ENCODE results near the gene RGPD8. TPM values are rescaled to one million over a fixed set of nuclear protein-coding genes. Genes with fewer than 3 reads are reported as not detected.

The RGPD8 gene
- total and polyA plus RNA-seq, 7 donors: 1.2 to 8.1 (median 5.8) TPM; not detected in 1

DNA sequence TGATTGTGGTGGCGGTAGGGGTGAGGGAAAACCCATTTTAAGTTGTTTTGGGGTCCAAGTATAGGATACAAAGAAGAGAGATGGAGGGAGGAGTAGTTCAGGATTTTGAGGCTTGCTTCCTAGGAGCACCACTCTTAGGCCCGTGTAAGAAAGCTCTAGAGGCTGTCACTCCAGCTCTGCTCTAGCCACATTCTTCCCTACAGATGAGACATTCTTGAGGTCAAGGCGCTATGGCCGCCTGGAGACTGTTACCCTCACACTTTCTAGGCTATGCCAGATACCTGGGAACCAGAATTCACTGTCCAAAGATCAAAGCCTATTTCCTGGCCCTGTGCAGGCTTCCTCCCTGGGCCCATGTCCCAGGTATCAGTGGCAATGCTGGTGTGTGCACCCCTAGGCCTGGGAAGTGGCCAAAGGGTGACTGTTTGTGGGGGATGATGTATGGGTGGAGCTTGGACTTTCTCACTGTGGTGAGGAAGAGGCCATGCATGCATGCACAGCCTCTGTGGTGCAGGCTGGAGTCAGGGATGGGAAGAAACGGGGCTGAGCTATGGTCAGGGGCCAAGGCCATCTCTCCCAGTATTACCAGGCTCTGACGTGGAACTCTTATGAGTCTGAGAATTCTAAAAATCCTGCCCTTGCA, 41.5 kb upstream of the RGPD8 start:
- Histone ChIP-seq H3K36me3 (ENCODE audit: insufficient read depth in 1 of 2, low read depth in 1 of 2) (no peaks in the 10 kb centered on the region), H3K4me1 (no peaks in the 10 kb centered on the region), H3K27me3 (ENCODE audit: insufficient read depth in 3 of 3, low read length in 2 of 3) (no peaks in the 10 kb centered on the region), H3K27ac (no peak overlapping the region), H3K9me3 (no peaks in the 10 kb centered on the region), H3K4me3 (no peak overlapping the region)
- 70 to 79% (median 74%) methylated on average over 6 of the region's 6 CpGs for WGBS, 3 donors
- no peak for ATAC-seq
- intact Hi-C loops (cut with DNase I): no loop called here
- TF ChIP-seq, protein P1, sequence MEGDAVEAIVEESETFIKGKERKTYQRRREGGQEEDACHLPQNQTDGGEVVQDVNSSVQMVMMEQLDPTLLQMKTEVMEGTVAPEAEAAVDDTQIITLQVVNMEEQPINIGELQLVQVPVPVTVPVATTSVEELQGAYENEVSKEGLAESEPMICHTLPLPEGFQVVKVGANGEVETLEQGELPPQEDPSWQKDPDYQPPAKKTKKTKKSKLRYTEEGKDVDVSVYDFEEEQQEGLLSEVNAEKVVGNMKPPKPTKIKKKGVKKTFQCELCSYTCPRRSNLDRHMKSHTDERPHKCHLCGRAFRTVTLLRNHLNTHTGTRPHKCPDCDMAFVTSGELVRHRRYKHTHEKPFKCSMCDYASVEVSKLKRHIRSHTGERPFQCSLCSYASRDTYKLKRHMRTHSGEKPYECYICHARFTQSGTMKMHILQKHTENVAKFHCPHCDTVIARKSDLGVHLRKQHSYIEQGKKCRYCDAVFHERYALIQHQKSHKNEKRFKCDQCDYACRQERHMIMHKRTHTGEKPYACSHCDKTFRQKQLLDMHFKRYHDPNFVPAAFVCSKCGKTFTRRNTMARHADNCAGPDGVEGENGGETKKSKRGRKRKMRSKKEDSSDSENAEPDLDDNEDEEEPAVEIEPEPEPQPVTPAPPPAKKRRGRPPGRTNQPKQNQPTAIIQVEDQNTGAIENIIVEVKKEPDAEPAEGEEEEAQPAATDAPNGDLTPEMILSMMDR (IDR thresholded peaks at IDR 0.05): no peak
- no peak for DNase-seq

DNA sequence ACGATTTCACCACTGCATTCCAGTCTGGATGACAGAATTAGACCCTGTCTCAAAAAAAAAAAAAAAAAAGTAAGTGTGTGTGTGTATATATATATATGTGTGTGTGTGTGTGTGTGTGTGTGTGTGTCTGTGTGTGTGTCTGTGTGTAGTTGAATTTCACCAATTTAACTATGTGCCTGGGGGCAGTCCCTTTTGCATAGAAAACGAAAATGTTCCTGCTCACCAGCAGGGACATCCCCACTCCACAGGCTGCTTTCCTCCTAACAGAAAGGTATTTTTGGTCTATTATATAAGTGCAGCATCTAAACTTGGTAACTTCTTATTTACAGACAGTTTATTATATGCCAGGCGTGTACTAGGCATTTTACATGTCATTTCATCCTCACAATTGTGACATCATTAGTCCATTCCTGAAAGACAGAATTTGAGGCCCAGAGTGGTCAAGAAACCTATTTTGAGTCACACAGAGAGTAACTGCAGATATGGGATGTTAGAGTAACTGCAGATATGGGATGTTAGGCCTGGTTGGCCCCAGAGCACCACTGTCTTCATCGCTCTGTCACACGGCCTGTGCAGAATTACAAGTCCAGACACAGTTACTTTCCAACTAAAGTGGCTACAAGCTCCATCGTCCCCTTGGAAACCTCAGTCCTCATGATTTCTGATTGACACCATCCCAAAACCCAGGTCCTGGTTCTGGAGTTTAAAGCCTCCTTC, 39.3 kb upstream of the RGPD8 start:
- peaks cover 7% of the 10 kb centered on the region for H3K9me3 ChIP-seq
- no peaks in the 10 kb centered on the region for H3K4me1 ChIP-seq
- no peaks in the 10 kb centered on the region for H3K36me3 ChIP-seq (ENCODE audit: insufficient read depth in 1 of 2, low read depth in 1 of 2)
- ATAC-seq (no peak), DNase-seq (no peak)
- H3K4me3 ChIP-seq: no peak overlapping the region
- TF ChIP-seq, protein P1 (IDR thresholded peaks at IDR 0.05): no peak
- no peak overlapping the region for H3K27ac ChIP-seq
- WGBS, 3 donors: 82 to 89% (median 84%) methylated on average over 6 of the region's 6 CpGs
- no peaks in the 10 kb centered on the region for H3K27me3 ChIP-seq (ENCODE audit: insufficient read depth in 3 of 3, low read length in 2 of 3)
- intact Hi-C loops (cut with DNase I): no loop called here

DNA sequence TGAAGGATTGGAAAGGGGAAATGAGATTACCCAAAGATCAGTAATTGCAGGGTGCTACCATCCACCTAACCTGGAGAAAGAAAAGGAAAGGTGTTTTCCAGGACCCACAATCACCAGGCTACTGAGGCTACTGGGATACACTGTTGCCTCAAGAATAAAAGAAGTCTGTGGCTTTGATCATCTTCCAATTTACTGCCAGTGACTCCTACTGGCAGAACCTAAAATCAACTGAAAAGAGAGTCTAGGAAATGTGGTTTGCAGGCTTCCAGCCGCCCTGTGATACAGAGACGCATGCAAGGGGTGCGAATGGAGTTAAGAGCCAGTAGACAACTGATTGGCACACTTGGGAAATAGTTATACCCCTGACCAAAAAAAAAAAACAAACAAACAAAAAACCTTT, 31.9 kb upstream of the RGPD8 start:
- ATAC-seq (no peak), DNase-seq (no peak)
- 69 to 76% (median 76%) methylated on average over 3 of the region's 3 CpGs for WGBS, 3 donors
- Histone ChIP-seq H3K27me3 (ENCODE audit: insufficient read depth in 3 of 3, low read length in 2 of 3) (peaks cover 0 to 2% (median 0%) of the 10 kb centered on the region in 3 donors), H3K27ac (no peak overlapping the region), H3K4me1 (no peaks in the 10 kb centered on the region), H3K9me3 (peaks cover 7% of the 10 kb centered on the region), H3K4me3 (no peak overlapping the region), H3K36me3 (ENCODE audit: insufficient read depth in 1 of 2, low read depth in 1 of 2) (no peaks in the 10 kb centered on the region)
- intact Hi-C loops (cut with DNase I): no loop called here
- TF ChIP-seq, protein P1 (IDR thresholded peaks at IDR 0.05): no peak

DNA sequence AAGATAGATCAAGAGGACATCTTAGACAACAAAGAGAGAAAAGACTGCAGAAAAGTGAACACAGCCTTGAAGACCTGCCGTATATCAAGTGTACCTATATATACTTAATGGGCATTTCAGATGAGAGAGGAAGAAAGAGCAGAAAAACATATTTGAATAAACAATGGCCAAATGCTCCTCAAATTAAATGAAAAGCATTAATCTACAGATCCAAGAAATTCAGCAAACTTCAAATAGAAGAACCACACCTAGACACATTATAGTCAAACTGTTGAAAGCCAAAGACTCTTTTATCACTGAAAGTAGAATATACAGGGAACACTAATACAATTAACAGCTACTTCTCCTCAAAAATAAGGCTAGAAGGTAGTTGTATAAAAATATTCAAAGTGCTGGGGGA, 29.8 kb upstream of the RGPD8 start:
- Histone ChIP-seq H3K27ac (no peak overlapping the region), H3K36me3 (ENCODE audit: insufficient read depth in 1 of 2, low read depth in 1 of 2) (no peaks in the 10 kb centered on the region), H3K9me3 (no peaks in the 10 kb centered on the region), H3K4me3 (no peak overlapping the region), H3K27me3 (ENCODE audit: insufficient read depth in 3 of 3, low read length in 2 of 3) (peaks cover 0 to 2% (median 0%) of the 10 kb centered on the region in 3 donors), H3K4me1 (no peaks in the 10 kb centered on the region)
- ATAC-seq (no peak), DNase-seq (no peak)
- intact Hi-C loops (cut with DNase I): no loop called here
- WGBS, 3 donors: 79 to 91% (median 90%) methylated on average over 1 of the region's 1 CpG
- TF ChIP-seq, protein P1 (IDR thresholded peaks at IDR 0.05): no peak
